DLD1 (cell line): ENCODE data around the gene CRYZ.
"Not testable (repeated sequence)": the region's sequence is repeated elsewhere in the genome, so short reads cannot be mapped to it uniquely, and the experiment has no call there.

ENCODE experiments used
- in situ Hi-C: cut with HindIII; loops from 2 replicates; pipeline ENCODE4 v1.10.0; 2017; ENCODE audit warnings: low sequenced_read_pairs

CRYZ gene

DNA sequence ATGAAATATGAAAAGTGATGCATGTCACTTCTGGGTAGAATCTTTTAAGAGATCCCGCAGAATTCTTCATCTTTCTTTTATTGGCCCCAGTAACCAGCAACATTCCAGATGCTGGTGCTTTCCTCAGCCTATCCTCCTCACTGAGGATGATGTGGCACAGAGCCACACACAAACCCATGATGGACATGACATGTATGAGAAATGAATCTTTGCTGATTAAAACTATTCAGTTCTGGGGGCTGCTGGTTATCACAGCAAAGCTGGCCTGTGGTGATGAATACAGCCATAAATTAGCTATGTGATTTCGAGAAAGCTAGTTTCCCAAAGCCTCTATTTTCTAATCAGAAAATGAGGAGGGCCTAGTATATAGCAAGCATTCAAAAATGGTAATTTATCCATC, 51.0 kb downstream of the CRYZ start:
- in situ Hi-C loops: no loop called here

DNA sequence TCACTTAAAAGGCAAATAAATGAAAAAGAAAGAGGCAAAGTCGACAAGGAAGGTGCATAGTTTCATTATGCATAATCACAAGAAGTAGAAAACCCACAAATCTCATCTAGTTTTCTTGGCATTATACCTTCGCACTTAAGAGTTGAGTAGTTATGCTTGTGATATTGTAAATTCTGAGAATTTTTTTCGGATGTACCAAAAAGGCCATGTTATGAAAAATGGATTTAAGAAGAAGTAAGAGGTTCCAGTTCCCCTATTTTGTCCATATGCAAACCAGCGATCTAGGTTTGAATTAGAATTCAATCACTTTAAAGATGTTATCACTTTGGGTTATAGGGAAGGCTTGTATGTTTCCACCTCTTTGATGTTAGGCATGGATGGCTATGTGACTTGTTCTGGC, 51.4 kb downstream of the CRYZ start:
- in situ Hi-C loops: no loop called here

DNA sequence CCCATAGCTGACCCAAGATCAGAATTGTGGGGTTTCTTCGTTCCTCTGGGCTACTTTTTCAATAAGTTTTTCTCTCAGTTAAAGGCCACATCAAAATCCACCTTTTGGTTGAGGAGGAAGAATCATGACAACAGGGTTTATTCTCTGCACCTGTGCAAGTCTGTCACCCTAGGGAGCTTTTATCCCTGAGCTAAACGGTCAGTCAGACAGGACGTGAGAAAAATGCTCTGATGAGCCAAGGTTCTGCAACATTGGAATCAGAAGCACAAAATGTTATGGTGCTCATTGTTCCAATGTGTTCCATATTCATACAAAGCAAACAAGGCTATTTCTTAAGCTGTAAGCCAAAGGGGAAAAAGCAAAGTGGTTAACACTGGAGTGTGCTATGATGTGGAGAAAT, 51.8 kb downstream of the CRYZ start:
- in situ Hi-C loops: no loop called here

DNA sequence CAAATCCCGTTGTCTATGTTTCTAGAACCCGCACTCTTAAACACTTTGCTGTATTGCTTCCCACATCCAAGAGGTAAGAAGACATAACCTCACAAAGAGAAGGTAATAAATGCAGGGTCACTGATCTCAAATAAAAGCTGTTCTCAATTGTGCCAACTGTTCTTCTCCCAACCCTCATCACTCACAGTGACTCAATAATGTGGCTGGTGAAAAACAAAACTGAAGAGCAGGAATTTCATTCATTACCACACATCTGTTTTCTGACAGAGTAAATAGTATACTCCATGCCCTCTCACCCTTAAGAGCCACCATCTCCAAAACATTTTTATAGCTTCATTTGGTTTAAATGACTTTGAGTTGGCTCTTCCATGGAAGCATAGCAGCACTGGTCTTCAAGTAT, 53.0 kb downstream of the CRYZ start:
- in situ Hi-C loops: no loop called here

DNA sequence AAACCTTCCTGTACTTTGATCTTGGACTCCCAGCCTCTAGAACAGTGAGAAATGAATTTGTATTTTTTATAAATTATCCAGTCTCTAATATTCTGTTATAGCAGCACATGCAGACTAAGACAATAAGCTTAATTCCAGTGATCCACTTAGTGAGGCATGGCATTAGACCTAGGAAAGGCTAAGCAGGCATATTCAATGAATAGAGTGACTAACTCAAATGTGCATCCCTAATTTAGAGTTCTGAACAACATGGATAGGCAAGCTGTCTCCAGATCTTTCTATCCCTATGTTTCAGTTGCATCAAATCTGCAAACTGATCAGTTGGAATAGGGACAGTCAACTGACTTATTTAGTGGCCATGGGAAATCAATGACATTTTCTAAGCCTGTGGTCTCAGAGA, 54.9 kb downstream of the CRYZ start:
- in situ Hi-C loops: no loop called here

DNA sequence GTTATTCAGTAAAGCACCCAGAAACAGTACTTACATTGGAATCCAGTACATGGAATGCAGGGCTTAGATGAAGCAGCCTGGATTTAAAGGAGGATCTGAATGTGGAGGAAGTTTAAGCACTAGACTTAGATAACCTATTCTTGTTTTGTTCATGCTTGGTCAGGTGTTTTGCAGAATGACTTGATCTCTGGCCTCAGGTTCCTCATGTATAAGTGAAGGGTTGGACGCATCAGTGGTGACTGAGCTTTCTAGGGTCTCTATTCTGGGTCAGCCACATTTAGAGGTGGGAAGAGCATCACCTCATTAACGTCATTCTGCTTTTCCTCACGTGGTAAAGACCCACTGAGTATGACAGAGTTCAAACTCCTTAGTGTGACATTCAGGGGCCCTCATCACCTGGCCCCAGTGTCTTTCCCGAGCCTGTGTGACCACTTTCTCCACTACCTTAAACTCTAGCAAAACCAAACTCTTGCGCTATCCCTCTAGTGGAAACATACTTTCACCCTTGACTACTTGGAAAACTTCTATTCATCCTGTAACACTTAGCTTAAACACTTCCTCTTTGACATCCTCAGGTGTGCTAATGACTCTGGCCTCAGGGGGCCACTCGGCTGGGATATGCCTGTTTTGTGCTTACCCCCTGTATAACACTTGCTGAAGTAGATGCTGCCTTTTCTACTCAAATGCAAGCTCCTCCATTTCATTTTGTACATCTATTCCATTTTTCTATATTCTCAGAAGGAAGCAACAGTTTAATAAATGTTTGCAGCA, 58.4 kb downstream of the CRYZ start:
- in situ Hi-C loops: no loop called here

DNA sequence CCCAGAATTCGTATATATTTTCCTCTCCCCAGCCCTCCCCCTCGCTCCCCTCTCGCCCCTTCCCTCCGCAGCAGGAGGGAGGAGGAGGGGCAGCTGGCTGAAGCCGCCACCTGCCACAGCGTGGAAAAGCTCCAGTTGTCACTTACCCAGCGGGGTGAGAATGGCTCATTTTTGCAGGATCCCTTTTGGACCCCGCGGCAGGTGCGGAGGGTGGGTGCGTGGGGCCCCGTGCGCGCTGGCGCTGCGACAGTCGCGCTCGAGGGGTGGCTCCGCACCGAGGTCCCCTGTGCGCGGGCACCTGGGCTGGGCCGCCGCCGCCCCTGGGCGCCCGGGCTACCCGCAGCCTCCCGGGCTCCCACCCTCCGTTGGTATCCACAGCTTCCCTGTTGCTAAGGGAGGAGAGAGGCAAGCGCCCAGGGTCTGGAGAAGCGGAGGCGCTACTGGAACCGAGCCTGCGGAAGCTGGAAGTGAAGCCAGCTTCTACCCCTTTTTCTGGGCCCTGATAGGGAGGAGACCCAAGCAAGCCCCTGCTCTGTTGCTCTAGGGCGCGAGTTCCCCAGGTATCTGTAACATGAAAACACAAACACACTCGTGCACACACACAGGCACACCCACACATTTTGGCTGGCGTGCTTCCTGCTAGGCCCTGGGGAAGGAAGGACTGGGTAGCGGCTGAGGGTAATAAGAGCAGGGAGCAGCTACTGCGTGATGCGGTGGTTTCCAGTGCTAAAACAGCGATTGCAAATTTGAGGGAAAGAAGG, 59.3 kb downstream of the CRYZ start, which contains the start of gene ERICH3:
TSS of gene ERICH3 (minus strand) at position 442 of the 761 bp plus-strand sequence. CDS start at position 169, 273 bp downstream.
- in situ Hi-C loops: no loop called here

DNA sequence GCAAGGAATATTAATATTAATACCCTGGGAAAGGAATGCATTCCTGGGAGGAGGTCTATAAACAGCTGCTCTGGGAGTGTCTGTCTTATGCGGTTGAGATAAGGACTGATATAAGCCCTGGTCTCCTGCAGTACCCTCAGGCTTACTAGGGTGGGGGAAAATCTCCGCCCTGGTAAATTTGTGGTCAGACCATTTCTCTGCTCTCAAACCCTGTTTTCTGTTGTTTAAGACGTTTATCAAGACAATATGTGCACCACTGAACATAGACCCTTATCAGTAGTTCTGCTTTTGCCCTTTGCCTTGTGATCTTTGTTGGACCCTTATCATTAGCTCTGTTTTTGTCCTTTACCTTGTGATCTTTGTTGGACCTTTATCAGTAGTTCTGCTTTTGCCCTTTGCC, 62.0 kb downstream of the CRYZ start:
- in situ Hi-C loops: not testable (repeated sequence)
